ENCODE measurements around the gene SMIM41. TPM values are rescaled to one million over a fixed set of nuclear protein-coding genes. Genes with fewer than 3 reads are reported as not detected.

SMIM41 gene
- total and polyA plus RNA-seq, 8 donors, result 0.47 to 6.9 (median 3.7) TPM

- no peaks in the 10 kb centered on the region for H3K36me3 ChIP-seq
- H3K4me3 ChIP-seq, result no peak overlapping the region
- TF ChIP-seq CTCF (IDR thresholded peaks at IDR 0.05), result no peak
- H3K27ac ChIP-seq, result peak overlapping the region; percentile 73 to 87
- peak in 2 of 4 donors; percentile 77 to 85 for DNase-seq
- intact Hi-C loops (cut with DNase I), result no loop called here
- peaks cover 24 to 48% of the 10 kb centered on the region in 2 donors for H3K4me1 ChIP-seq
- peak; percentile 57 for ATAC-seq
- H3K9me3 ChIP-seq, result no peaks in the 10 kb centered on the region
- H3K27me3 ChIP-seq, result peaks cover 0 to 2% of the 10 kb centered on the region in 2 donors
These were observed 35.1 kb upstream of the SMIM41 start for GRCh38 chr12:52044292-52044983.

- Histone ChIP-seq H3K27me3 (peaks cover 0 to 15% of the 10 kb centered on the region in 2 donors), H3K4me1 (peaks cover 32 to 60% of the 10 kb centered on the region in 2 donors), H3K4me3 (no peak overlapping the region), H3K36me3 (no peaks in the 10 kb centered on the region), H3K9me3 (no peaks in the 10 kb centered on the region), H3K27ac (peak overlapping the region; percentile 73 to 87)
- DNase-seq (peak in 2 of 4 donors; percentile 87 to 89), ATAC-seq (peak; percentile 50)
- intact Hi-C loops (cut with DNase I), result no loop called here
- no peak for TF ChIP-seq CTCF (IDR thresholded peaks at IDR 0.05)
These were observed 33.7 kb upstream of the SMIM41 start for GRCh38 chr12:52045794-52046199.

- H3K27ac ChIP-seq, result no peak overlapping the region
- H3K36me3 ChIP-seq, result no peaks in the 10 kb centered on the region
- peaks cover 0 to 26% of the 10 kb centered on the region in 2 donors for H3K27me3 ChIP-seq
- DNase-seq (no peak), ATAC-seq (no peak)
- H3K9me3 ChIP-seq, result no peaks in the 10 kb centered on the region
- no peak overlapping the region for H3K4me3 ChIP-seq
- H3K4me1 ChIP-seq, result peaks cover 32 to 71% of the 10 kb centered on the region in 2 donors
- intact Hi-C loops (cut with DNase I), result no loop called here
- no peak for TF ChIP-seq CTCF (IDR thresholded peaks at IDR 0.05)
These were observed 32.6 kb upstream of the SMIM41 start for GRCh38 chr12:52046859-52047258.

GRCh38 chr12:52049286-52049685, 30.2 kb upstream of the SMIM41 start:
- peaks cover 27 to 72% of the 10 kb centered on the region in 2 donors for H3K4me1 ChIP-seq
- H3K27ac ChIP-seq, result no peak overlapping the region
- no peak overlapping the region for H3K4me3 ChIP-seq
- H3K9me3 ChIP-seq, result no peaks in the 10 kb centered on the region
- no peak for TF ChIP-seq CTCF (IDR thresholded peaks at IDR 0.05)
- peaks cover 0 to 27% of the 10 kb centered on the region in 2 donors for H3K27me3 ChIP-seq
- intact Hi-C loops (cut with DNase I), result no loop called here
- ATAC-seq (no peak), DNase-seq (no peak)
- H3K36me3 ChIP-seq, result peaks cover 0 to 5% of the 10 kb centered on the region in 2 donors

GRCh38 chr12:52049688-52050087, 29.8 kb upstream of the SMIM41 start:
- ATAC-seq (no peak), DNase-seq (no peak)
- Histone ChIP-seq H3K27ac (peak overlapping the region in 1 of 2 donors; percentile 96), H3K27me3 (peaks cover 0 to 27% of the 10 kb centered on the region in 2 donors), H3K36me3 (peaks cover 0 to 9% of the 10 kb centered on the region in 2 donors), H3K4me3 (no peak overlapping the region), H3K9me3 (no peaks in the 10 kb centered on the region), H3K4me1 (peaks cover 25 to 68% of the 10 kb centered on the region in 2 donors)
- no peak for TF ChIP-seq CTCF (IDR thresholded peaks at IDR 0.05)
- intact Hi-C loops (cut with DNase I), result no loop called here

Data from left lung (tissue), 10 donors.